ENCODE results near the gene DNAJC3.
"Not testable (repeated sequence)": the region's sequence is repeated elsewhere in the genome, so short reads cannot be mapped to it uniquely, and the experiment has no call there.

DNAJC3 gene

GRCh38 chr13:95714142-95714832 is 37.3 kb downstream of the DNAJC3 start:
- peak; percentile 61 for DNase-seq (ENCODE audit: low read depth, low spot score)

DNA sequence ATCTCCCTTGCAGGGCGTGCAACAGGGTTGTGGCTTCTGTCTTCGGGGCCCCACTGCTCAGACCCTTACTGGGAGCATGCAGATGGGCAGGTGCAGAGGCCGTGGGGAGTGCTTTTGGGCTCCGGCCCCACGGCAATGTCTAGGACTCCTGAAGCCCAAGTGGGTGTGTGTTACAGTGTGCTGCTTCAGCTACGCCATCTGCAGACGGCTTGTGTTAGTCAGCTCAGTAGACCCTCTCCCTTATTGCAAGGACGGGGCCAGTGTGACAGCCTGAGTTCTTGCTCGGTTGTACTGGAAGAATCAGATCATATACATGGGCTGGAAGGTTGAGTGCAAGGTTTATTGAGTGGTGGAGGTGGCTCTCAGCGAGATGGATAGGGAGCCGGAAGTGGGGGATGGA is 39.3 kb downstream of the DNAJC3 start:
- no peak for DNase-seq (ENCODE audit: low read depth, low spot score)

DNA sequence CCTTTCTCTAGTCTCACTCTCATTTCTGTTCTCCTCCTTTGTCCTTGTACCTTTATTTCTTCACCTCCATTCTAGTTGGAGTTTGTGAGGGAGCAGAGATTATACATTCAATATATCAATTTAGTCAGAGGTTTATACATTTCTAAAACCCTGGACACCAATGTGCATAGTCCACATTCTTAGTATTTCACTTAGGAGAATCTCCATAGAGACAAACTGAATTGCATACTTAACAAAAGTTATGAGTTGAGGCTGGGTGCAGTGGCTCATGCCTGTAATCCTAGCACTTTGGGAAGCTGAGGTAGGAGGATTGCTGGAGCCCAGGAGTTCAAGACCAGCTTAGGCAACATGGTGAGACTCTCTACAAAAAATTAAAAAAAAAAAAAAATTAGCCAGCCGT is 45.3 kb downstream of the DNAJC3 start:
- DNase-seq (ENCODE audit: low read depth, low spot score): no peak

GRCh38 chr13:95723438-95723837 is 46.5 kb downstream of the DNAJC3 start:
- DNase-seq (ENCODE audit: low read depth, low spot score): no peak

- DNase-seq (ENCODE audit: low read depth, low spot score): no peak
These were observed 47.3 kb downstream of the DNAJC3 start for GRCh38 chr13:95724252-95724651.

DNA sequence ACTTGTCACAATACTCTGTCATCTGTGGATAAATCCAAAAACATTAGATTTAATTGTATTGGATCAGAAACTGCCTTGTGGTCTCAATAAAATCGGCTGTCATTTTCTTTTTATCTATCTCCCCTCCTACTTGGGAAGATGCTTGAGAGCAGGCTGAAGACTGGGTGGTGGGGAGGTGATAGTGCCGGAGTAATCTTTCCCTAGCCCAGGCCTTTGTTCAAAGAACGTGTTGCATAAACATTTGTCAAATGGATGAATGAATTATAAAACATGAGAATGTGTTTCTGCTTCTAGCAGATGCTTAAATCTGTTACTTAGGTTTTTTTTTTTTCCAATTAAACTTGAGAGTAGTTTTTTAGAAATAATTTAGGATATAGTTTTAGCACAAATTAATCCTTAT is 49.9 kb downstream of the DNAJC3 start:
- no peak for DNase-seq (ENCODE audit: low read depth, low spot score)

GRCh38 chr13:95728957-95729356 is 52.0 kb downstream of the DNAJC3 start:
- no peak for DNase-seq (ENCODE audit: low read depth, low spot score)

GRCh38 chr13:95734124-95734523 is 57.2 kb downstream of the DNAJC3 start:
- no peak for DNase-seq (ENCODE audit: low read depth, low spot score)

DNA sequence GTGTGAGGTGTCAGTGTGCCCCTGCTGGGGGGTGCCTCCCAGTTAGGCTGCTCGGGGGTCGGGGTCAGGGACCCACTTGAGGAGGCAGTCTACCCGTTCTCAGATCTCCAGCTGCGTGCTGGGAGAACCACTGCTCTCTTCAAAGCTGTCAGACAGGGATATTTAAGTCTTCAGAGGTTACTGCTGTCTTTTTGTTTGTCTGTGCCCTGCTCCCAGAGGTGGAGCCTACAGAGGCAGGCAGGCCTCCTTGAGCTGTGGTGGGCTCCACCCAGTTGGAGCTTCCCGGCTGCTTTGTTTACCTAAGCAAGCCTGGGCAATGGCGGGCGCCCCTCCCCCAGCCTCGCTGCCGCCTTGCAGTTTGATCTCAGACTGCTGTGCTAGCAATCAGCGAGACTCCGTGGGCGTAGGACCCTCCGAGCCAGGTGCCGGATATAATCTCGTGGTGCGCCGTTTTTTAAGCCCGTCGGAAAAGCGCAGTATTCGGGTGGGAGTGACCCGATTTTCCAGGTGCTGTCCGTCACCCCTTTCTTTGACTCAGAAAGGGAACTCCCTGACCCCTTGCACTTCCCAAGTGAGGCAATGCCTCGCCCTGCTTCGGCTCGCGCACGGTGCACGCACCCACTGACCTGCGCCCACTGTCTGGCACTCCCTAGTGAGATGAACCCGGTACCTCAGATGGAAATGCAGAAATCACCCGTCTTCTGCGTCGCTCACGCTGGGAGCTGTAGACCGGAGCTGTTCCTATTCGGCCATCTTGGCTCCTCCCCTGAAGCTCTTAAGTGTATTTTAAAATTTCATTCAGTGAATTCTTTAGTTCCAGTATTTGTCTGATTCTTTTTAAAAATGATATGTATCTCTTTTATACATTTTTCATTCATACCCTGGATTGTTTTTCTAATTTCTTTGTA is 63.4 kb downstream of the DNAJC3 start:
- not testable (repeated sequence) for DNase-seq (ENCODE audit: low read depth, low spot score)

GRCh38 chr13:95740979-95741320 is 64.0 kb downstream of the DNAJC3 start:
- DNase-seq (ENCODE audit: low read depth, low spot score): no peak

- no peak for DNase-seq (ENCODE audit: low read depth, low spot score)
These were observed 64.9 kb downstream of the DNAJC3 start for GRCh38 chr13:95741584-95742563.

DNA sequence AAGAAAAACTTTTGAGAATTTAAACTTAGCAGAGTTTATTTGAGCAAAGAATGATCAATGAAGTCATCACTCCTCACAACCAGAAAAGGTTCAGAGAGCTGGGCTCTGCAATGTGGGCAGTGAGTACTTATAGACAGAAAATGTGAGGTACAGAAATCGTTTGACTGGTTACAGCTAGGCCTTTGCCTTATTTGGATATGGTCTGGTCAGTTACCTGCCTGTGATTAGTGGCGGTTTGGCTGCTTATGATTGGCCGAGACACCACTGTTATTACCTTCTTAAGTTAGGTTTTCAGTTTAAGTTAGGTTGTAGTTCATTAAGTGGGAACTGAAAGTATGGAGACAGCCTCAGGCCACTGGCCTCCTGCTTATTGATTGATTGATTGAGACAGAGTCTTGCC is 66.3 kb downstream of the DNAJC3 start:
- no peak for DNase-seq (ENCODE audit: low read depth, low spot score)

GRCh38 chr13:95745289-95745688 is 68.3 kb downstream of the DNAJC3 start:
- peak; percentile 5 for DNase-seq (ENCODE audit: low read depth, low spot score)

GRCh38 chr13:95745752-95746151 is 68.8 kb downstream of the DNAJC3 start:
- no peak for DNase-seq (ENCODE audit: low read depth, low spot score)

DNA sequence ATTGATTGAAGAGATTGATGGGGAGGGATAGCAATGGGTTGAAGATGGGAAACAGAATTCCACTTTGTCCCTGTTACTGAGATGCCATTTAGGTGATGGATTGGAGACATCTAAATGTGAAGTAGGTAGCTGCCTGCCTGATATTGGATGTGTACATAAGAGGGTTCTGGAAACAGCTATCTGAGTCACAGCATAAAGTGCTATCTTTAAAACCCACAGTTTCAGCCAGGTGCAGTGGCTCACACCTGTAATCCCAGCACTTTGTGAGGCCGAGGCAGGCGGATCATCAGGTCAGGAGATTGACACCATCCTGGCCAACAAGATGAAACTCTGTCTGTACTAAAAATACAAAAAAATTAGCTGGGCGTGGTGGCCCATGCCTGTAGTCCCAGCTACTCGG is 72.6 kb downstream of the DNAJC3 start:
- DNase-seq (ENCODE audit: low read depth, low spot score): no peak

- no peak for DNase-seq (ENCODE audit: low read depth, low spot score)
These were observed 75.7 kb downstream of the DNAJC3 start for GRCh38 chr13:95752677-95753076.

DNA sequence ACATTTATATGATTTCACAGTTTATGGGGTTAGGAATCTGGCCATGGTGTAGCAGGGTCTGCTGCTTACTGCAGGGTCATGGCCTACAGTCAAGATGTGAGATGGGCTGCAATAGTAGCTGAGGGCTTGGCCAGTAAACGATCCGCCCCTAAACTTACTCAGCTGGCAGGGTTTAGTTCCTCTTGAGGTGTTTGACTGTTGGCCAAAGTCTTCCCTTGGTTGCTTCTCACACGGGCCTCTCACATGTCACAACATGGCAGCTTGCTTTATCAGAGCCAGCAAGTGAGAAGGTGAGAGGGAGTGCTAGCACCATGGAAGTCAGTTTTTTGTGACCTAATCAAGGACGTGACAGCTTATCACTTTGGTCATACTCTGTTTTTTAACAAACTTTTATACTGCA is 77.1 kb downstream of the DNAJC3 start:
- DNase-seq (ENCODE audit: low read depth, low spot score): no peak

DNA sequence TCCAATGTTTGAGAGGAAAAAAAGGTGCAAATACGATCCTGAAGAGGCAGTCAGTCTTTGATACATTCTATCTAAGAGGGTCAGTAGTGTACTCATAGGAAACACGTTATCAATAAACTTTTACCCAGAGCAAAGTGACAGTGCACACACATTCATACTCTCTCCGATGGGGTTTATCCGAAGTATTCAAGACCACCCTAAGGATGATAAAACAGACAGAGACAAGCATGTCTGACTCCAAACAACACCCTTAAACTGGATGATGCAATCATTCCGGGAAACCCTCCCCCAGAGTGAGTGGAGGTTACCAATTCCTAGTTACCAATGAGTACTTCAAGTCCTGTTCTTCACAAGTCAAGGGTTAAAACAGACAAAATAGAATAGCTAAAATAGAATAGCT is 79.1 kb downstream of the DNAJC3 start:
- no peak for DNase-seq (ENCODE audit: low read depth, low spot score)

- DNase-seq (ENCODE audit: low read depth, low spot score): not testable (repeated sequence)
These were observed 85.7 kb downstream of the DNAJC3 start for GRCh38 chr13:95762626-95763025.

GRCh38 chr13:95763601-95764000 is 86.7 kb downstream of the DNAJC3 start:
- no peak for DNase-seq (ENCODE audit: low read depth, low spot score)

DNA sequence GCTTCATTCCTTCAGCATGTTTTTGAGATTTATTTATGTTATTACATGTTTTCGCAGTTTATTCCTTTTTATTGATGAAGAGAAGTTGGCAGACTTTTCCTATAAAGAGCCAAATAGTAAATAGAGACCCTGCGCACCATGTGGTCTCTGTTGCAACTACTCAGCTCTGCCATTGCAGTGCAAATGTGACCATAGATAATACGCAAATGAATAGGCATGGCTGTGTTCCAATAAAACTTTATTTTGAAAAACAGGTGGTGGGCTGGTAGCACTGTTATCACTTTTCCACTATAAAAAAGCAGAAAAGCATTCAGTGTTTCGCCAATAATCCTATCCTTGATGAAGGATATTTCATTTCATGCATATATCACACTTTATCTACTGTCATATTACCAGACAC is 95.0 kb downstream of the DNAJC3 start:
- no peak for DNase-seq (ENCODE audit: low read depth, low spot score)

DNA sequence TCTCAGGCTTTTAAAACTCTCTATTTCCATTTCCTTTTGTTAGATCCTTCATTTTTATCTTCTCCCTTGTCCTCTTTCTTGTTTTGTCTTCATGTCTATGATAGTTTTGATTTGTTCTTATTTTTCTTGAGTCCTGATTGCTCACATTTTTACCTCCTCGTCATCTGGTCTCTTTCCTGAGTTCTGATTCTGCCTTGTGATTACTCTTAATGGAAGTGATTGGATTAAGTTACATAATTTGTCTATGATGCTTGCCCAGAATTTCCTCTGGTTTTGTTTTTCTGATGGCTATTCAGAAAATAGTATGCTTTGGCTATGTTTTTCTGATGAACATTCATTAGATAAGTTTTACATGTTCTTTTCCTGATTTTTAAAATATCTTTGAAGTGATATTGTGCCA is 102.6 kb downstream of the DNAJC3 start:
- no peak for DNase-seq (ENCODE audit: low read depth, low spot score)
